ENCODE data around the gene PIK3R2. TPM values are rescaled to one million over a fixed set of nuclear protein-coding genes. Genes with fewer than 3 reads are reported as not detected.
A peak's percentile ranks its signal among the peaks of the same experiment; 100 is the strongest.
"Not testable (repeated sequence)": the region's sequence is repeated elsewhere in the genome, so short reads cannot be mapped to it uniquely, and the experiment has no call there.

PIK3R2 gene
- total RNA-seq, 1 donor from 2014 or later: 43.1 TPM

GRCh38 chr19:18203863-18204393 lies 51.0 kb downstream of the PIK3R2 start, which contains the start of gene RAB3A:
Gene RAB3A (minus strand): TSS chr19:18204042. CDS start chr19:18202740, 1,302 bp downstream.
- intact Hi-C loops (cut with DNase I): loop anchor here (1.0 to 5.0 kb wide), 4 partner anchors 11 to 213 kb away; partner anchors contain the start of genes MPV17L2 and SSBP4

DNA sequence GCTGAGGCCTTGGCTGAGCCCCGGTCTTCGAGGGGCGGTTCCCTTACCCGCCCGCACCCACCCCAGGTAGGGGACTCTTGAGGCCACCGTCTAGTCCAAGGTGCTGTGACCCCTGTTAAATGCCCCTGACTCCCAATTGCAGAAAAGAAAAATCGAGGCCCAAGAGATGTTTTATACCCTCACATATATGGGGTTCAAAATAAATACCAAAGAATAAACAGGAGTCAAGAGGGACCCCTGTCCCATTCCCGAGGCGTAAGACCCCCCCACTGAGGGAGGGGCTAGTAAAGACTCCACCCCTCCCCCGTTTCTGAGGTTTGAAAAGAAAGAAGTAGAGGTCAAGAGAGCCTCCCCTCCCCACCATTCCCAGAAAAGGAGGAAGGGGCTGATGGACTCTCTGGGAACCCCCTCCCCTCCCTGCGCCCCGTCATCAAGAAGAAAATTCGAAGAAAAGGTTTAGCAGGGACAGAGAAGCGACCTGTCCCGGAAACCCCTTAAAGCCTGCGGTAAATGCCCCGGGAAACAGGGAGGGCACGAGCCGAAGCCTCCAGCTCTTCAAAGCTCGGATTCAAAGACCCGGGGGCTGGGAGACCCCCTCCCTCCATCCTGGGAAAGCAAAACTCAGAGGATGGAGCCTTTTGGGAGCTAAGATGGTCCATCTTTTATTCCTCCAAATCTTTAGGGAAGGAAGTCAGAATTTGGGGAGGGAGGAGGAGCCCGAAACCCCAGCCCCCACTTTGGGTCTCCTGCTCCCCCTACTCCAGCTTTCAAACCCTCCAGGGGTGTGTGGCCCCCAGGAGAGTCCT lies 51.6 kb downstream of the PIK3R2 start:
- no peak for TF ChIP-seq CTCF (IDR thresholded peaks at IDR 0.05)
- Histone ChIP-seq H3K27me3 (no peaks in the 10 kb centered on the region), H3K9me3 (no peaks in the 10 kb centered on the region), H3K36me3 (peaks cover 2 to 3% of the 10 kb centered on the region in 2 donors), H3K4me3 (peak overlapping the region; percentile 68 to 83), H3K27ac (peak overlapping the region; percentile 95 to 98), H3K4me1 (peaks cover 7 to 20% of the 10 kb centered on the region in 2 donors)
- intact Hi-C loops (cut with DNase I): loop anchor here (1.0 to 5.0 kb wide), 4 partner anchors 11 to 213 kb away; partner anchors contain the start of genes MPV17L2 and SSBP4
- peak in 1 of 2 donors; percentile 84 for DNase-seq (ENCODE audit: low spot score in 2 of 2)

More at GRCh38 chr19:18203863-18204393, 51.0 kb downstream of the PIK3R2 start, which contains the start of gene RAB3A:
- no peak for TF ChIP-seq CTCF (IDR thresholded peaks at IDR 0.05)
- no peaks in the 10 kb centered on the region for H3K27me3 ChIP-seq
- H3K4me1 ChIP-seq: peaks cover 7 to 20% of the 10 kb centered on the region in 2 donors
- H3K9me3 ChIP-seq: no peaks in the 10 kb centered on the region
- peak within 1 kb of the TSS; percentile 82 to 83 for H3K4me3 ChIP-seq
- H3K27ac ChIP-seq: peak within 1 kb of the TSS; percentile 95 to 98
- DNase-seq (ENCODE audit: low spot score in 2 of 2): peak; percentile 100
- H3K36me3 ChIP-seq: peaks cover 6 to 8% of the 10 kb centered on the region in 2 donors

DNA sequence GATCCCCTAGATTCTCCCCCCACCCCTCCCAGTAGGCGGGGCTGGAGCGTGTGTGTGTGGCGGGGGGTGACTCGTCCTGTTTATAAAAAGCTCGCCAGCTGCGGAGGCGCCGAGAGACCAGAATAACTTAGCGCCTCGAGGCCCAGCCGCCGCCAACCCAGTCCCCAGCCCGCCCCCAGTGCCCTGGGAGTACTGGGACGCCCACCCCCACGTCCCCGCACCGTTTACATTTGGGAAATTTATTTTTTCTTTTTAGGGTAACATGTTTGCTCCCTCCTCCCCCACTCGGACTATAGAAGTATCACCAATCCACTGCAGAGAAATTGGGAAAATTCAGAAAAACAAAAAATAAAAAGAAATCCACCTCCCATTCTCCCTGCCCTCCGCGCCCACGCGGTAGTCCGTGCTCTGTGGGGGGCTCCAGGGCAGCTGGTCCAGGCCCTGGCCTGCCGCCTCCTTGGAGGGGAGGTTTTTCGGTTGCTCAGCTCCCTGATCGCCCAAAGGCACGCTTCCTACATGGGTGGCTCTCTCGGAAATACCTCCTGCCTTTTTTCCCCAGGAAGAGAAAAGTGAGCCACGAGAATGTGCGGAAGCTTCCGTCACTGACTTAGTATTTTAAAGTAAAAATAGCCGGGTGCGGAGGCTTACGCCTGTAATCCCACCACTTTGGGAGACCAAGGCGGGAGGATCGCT lies 52.4 kb downstream of the PIK3R2 start:
- no peak for TF ChIP-seq CTCF (IDR thresholded peaks at IDR 0.05)
- intact Hi-C loops (cut with DNase I): loop anchor here (2.0 kb wide), 1 partner anchor 19 kb away; no protein-coding TSS in a partner anchor
- H3K4me3 ChIP-seq: peak overlapping the region; percentile 68 to 83
- no peaks in the 10 kb centered on the region for H3K9me3 ChIP-seq
- H3K27ac ChIP-seq: peak overlapping the region; percentile 95 to 98
- H3K27me3 ChIP-seq: no peaks in the 10 kb centered on the region
- DNase-seq (ENCODE audit: low spot score in 2 of 2): peak; percentile 63 to 92
- peaks cover 7 to 20% of the 10 kb centered on the region in 2 donors for H3K4me1 ChIP-seq
- no peaks in the 10 kb centered on the region for H3K36me3 ChIP-seq

DNA sequence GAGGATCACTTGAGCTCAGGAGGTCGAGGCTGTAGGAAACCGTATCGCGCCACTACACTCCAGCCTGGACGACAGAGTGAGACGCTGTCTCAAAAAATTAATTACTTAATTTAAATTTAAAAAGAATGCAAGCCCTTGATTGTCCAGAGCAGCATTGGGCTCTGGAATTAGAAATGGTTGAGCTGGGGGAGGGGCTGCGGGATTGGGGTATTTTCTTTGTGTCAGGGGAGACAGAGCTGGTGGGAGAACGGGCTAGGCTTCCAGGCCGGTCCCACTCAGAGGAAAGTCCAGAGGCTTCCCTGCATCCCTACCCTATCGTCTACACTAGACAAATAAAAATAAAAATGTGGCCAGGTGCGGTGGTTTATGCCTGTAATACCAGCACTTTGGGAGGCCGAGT lies 53.1 kb downstream of the PIK3R2 start:
- H3K4me3 ChIP-seq: no peak overlapping the region
- H3K4me1 ChIP-seq: peaks cover 7 to 20% of the 10 kb centered on the region in 2 donors
- H3K27ac ChIP-seq: no peak overlapping the region
- no peaks in the 10 kb centered on the region for H3K9me3 ChIP-seq
- intact Hi-C loops (cut with DNase I): no loop called here
- no peaks in the 10 kb centered on the region for H3K27me3 ChIP-seq
- no peak for DNase-seq (ENCODE audit: low spot score in 2 of 2)
- no peaks in the 10 kb centered on the region for H3K36me3 ChIP-seq
- no peak for TF ChIP-seq CTCF (IDR thresholded peaks at IDR 0.05)

DNA sequence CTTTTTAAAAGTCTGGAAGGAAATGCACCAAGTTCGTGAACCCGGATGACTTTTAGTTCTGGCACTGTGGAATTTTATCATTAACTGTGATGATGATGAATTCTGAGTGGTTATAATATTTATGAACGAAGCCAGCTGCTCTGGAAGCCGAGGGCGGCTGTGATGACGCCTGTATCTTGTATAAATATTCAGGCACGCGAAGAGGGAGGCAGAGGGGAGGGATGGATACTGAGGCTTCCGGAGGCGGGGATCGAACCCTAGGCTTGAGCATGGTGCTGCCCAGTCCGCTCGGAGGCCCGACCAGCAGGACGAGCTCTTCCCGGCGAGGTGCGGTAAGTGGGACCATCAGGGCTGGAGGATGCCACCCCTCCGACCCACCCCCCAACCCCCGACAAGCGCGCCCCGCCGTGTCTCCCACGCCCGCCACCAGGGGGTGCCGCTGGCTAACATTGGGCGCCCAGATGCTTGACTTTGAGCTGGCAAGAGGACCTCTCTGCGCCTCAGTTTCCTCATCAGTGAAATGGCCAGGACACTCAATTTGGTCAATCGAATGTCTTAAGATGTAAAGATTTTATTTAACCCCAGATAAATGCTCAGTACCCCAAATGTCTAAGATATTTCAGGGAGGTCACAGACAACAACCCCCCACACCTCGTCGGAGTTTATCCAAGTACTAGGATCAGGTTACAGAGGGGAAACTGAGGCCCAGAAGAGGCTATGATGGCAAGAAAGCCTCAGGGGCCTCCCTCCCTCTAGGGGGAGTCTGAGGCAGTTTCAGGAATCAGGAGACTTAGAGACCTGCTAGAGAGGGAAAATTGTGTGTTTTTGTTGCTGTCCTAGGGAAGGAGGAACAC lies 55.4 kb downstream of the PIK3R2 start:
- Histone ChIP-seq H3K4me1 (peaks cover 1 to 14% of the 10 kb centered on the region in 2 donors), H3K27me3 (no peaks in the 10 kb centered on the region), H3K4me3 (no peak overlapping the region), H3K36me3 (no peaks in the 10 kb centered on the region), H3K9me3 (no peaks in the 10 kb centered on the region), H3K27ac (no peak overlapping the region)
- intact Hi-C loops (cut with DNase I): loop anchor here (1.0 kb wide), 1 partner anchor 43 kb away; no protein-coding TSS in a partner anchor
- no peak for DNase-seq (ENCODE audit: low spot score in 2 of 2)
- TF ChIP-seq CTCF (IDR thresholded peaks at IDR 0.05): peak; percentile 13 to 75 (median 68)

- DNase-seq (ENCODE audit: low spot score in 2 of 2); H3K27ac ChIP-seq; H3K27me3 ChIP-seq; H3K36me3 ChIP-seq; H3K9me3 ChIP-seq; H3K4me1 ChIP-seq; H3K4me3 ChIP-seq: not testable (repeated sequence)
- intact Hi-C loops (cut with DNase I): loop anchor here (5.0 kb wide), 1 partner anchor 202 kb away; no protein-coding TSS in a partner anchor
These were observed 56.9 kb downstream of the PIK3R2 start for GRCh38 chr19:18209912-18210311.

Measured in ascending aorta (tissue), 2 donors.